GM10266 (cell line): ENCODE data around the gene BCAS1.

ENCODE experiments used
- DNase-seq: peaks from one replicate; pipeline ENCODE4 v3.0.0; 2012; ENCODE audit errors: extremely low spot score
- CTCF ChIP-seq: IDR thresholded peaks from 2 replicates; pipeline ENCODE4 v1.5.1; 2012; ENCODE audit warnings: mild to moderate bottlenecking, low read depth; ENCODE audit not compliant: control insufficient read depth, insufficient read depth; ENCODE audit errors: missing control alignments

Gene BCAS1

DNA sequence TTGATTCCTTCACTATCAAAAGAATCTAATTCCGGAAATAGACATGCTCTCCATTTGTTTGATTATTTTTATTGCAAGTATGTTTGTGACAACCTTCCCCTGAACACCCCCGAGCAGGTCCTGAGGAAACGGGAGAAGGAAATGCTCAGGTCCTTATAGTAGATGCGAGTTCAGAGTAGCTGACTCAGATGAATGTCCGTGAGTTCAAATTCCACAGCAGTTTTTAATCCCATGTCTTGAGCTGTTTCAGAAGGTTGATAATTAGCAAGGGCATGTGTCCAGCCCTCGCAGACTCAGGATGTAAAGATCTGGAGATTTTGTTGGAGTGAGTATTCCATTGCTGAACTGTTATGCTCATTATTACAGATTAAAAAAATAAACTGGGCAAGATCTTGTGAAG, 169.3 kb downstream of the BCAS1 start:
- DNase-seq, result no peak

GRCh38 chr20:53900380-53900999, 169.9 kb downstream of the BCAS1 start:
- peak; percentile 22 for DNase-seq
- TF ChIP-seq CTCF, result no peak

More for the DNA sequence above, 169.3 kb downstream of the BCAS1 start:
- no peak for TF ChIP-seq CTCF

GRCh38 chr20:53899351-53900167, 170.8 kb downstream of the BCAS1 start:
- peak; percentile 43 for DNase-seq

GRCh38 chr20:53898556-53898931, 171.8 kb downstream of the BCAS1 start:
- TF ChIP-seq CTCF, result no peak
- DNase-seq, result no peak

More at GRCh38 chr20:53899351-53900167, 170.8 kb downstream of the BCAS1 start:
- no peak for TF ChIP-seq CTCF

DNA sequence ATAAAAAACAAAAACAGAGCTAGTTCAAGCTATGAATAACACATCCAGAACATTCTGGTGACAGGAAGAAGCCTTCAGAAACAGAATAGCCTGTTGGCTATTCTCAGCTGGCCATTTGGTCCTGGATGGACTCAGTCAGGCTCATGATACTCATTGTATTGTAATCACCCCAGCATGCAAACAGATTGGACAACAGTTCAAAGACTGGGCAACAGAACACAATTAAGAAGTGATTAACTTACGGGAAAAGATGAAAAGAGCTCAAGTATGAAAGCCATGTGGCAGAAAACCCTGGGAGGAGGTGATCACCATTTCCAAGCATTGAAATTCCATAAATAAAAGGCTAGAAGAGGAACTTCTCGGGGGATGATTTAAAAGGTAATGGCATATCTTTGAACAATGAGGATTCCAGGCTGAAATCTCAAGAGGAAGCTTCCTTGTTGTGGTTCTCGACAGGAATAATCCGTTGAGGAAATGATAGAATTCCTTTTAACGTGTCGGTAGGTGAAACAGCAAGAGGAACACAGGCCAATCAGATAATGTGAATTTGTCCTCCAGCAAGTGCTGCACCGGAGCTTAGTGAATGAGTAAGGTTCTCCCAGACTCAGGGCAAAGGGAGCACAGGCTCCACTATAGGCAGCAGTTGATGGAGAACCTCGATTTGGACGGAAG, 172.4 kb downstream of the BCAS1 start:
- DNase-seq, result no peak
- TF ChIP-seq CTCF, result no peak

- no peak for TF ChIP-seq CTCF
- no peak for DNase-seq
Observed at GRCh38 chr20:53896647-53897046, 173.7 kb downstream of the BCAS1 start.
